NCI-H2107 (cell line): Measurements from ENCODE around the gene CTTN.
A peak's percentile ranks its signal among the peaks of the same experiment; 100 is the strongest.

Source experiments
- DNase-seq: peaks from one replicate; lab custom pipeline; 2025; lab: John Stamatoyannopoulos, UW

The CTTN gene

GRCh38 chr11:70456921-70457532 lies 58.7 kb downstream of the CTTN start:
- no peak for DNase-seq

- DNase-seq: no peak
These were observed 60.4 kb downstream of the CTTN start for GRCh38 chr11:70458736-70459135.

- DNase-seq: no peak
These were observed 61.8 kb downstream of the CTTN start for GRCh38 chr11:70460111-70460510.

- no peak for DNase-seq
These were observed 62.6 kb downstream of the CTTN start for GRCh38 chr11:70460964-70461363.

- DNase-seq: no peak
These were observed 64.6 kb downstream of the CTTN start for GRCh38 chr11:70462818-70463477.

GRCh38 chr11:70463478-70464255 lies 65.3 kb downstream of the CTTN start:
- DNase-seq: no peak

GRCh38 chr11:70464509-70465361 lies 66.4 kb downstream of the CTTN start:
- DNase-seq: no peak

GRCh38 chr11:70466154-70466553 lies 67.8 kb downstream of the CTTN start:
- DNase-seq: no peak

GRCh38 chr11:70466596-70466995 lies 68.3 kb downstream of the CTTN start:
- no peak for DNase-seq

GRCh38 chr11:70467201-70468085 lies 69.1 kb downstream of the CTTN start:
- DNase-seq: peak; percentile 34

- DNase-seq: no peak
These were observed 70.2 kb downstream of the CTTN start for GRCh38 chr11:70468256-70469195.

GRCh38 chr11:70470127-70470526 lies 71.8 kb downstream of the CTTN start:
- DNase-seq: no peak

GRCh38 chr11:70471254-70471653 lies 72.9 kb downstream of the CTTN start:
- DNase-seq: no peak

GRCh38 chr11:70472240-70472639 lies 73.9 kb downstream of the CTTN start:
- no peak for DNase-seq

GRCh38 chr11:70473186-70473872 lies 75.0 kb downstream of the CTTN start:
- DNase-seq: no peak

- no peak for DNase-seq
These were observed 75.8 kb downstream of the CTTN start for GRCh38 chr11:70473873-70474690.

GRCh38 chr11:70474710-70475109 lies 76.4 kb downstream of the CTTN start:
- DNase-seq: no peak

- no peak for DNase-seq
These were observed 78.3 kb downstream of the CTTN start for GRCh38 chr11:70476669-70477068.

- no peak for DNase-seq
These were observed 78.8 kb downstream of the CTTN start for GRCh38 chr11:70477176-70477575.
